ENCODE results near the gene MRPL9. TPM values are rescaled to one million over a fixed set of nuclear protein-coding genes. Genes with fewer than 3 reads are reported as not detected.
"Not testable (repeated sequence)": the region's sequence is repeated elsewhere in the genome, so short reads cannot be mapped to it uniquely, and the experiment has no call there.

Gene MRPL9
- total RNA-seq, 3 donors from 2014 or later: 46.5 to 51.2 (median 50.9) TPM

GRCh38 chr1:151782741-151783140 is 19.4 kb upstream of the MRPL9 start:
- Histone ChIP-seq H3K4me1 (ENCODE audit: low read depth) (no peaks in the 10 kb centered on the region), H3K4me3 (no peak overlapping the region), H3K9me3 (no peaks in the 10 kb centered on the region), H3K36me3 (ENCODE audit: low read depth) (no peaks in the 10 kb centered on the region)
- TF ChIP-seq, protein P1, sequence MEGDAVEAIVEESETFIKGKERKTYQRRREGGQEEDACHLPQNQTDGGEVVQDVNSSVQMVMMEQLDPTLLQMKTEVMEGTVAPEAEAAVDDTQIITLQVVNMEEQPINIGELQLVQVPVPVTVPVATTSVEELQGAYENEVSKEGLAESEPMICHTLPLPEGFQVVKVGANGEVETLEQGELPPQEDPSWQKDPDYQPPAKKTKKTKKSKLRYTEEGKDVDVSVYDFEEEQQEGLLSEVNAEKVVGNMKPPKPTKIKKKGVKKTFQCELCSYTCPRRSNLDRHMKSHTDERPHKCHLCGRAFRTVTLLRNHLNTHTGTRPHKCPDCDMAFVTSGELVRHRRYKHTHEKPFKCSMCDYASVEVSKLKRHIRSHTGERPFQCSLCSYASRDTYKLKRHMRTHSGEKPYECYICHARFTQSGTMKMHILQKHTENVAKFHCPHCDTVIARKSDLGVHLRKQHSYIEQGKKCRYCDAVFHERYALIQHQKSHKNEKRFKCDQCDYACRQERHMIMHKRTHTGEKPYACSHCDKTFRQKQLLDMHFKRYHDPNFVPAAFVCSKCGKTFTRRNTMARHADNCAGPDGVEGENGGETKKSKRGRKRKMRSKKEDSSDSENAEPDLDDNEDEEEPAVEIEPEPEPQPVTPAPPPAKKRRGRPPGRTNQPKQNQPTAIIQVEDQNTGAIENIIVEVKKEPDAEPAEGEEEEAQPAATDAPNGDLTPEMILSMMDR (IDR thresholded peaks at IDR 0.05): no peak
- ATAC-seq (no peak), DNase-seq (no peak)
- intact Hi-C loops (cut with DNase I, micrococcal nuclease): no loop called here

DNA sequence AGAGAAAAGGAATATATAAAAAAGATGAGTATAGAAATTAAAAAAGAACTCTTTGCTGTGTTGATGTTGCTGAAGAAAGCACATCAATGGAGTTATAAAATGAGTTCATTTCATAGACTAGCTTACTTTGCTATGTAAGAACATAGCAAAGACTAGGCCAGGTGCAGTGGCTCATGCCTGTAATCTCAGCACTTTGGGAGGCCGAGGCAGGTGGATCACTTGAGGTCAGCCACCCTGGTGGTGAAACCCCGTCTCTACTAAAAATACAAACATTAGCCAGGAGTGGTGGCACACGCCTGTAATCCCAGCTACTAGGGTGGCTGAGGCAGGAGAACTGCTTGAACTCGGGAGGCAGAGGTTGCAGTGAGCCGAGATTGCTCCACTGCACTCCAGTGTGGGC is 18.7 kb upstream of the MRPL9 start:
- H3K36me3 ChIP-seq (ENCODE audit: low read depth); ATAC-seq; DNase-seq; H3K4me1 ChIP-seq (ENCODE audit: low read depth); H3K9me3 ChIP-seq; H3K4me3 ChIP-seq; intact Hi-C loops (cut with DNase I, micrococcal nuclease): not testable (repeated sequence)

- H3K4me3 ChIP-seq; H3K9me3 ChIP-seq; DNase-seq; H3K4me1 ChIP-seq (ENCODE audit: low read depth); H3K36me3 ChIP-seq (ENCODE audit: low read depth); ATAC-seq; intact Hi-C loops (cut with DNase I, micrococcal nuclease): not testable (repeated sequence)
Measured at GRCh38 chr1:151780736-151781135, 17.4 kb upstream of the MRPL9 start.

DNA sequence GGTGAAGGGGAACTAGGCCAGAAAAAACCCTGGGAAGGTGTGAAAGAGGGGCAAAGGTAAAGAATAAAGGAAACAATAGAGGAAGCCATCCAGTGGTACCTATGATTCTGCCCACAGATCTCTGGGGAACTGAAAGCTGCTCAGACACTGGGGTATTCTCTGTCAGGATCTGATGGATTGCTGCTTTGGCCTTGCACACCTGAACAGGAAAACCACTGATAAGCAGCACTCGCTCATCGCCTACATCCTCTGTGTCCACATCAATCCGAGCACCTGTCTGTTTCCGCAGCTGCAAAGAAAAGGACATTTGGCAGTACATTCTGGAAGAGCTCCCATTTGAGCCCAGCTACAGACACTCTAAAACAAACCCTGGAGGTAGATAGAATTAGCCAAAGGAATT is 16.6 kb upstream of the MRPL9 start:
- Histone ChIP-seq H3K4me1 (ENCODE audit: low read depth) (no peaks in the 10 kb centered on the region), H3K36me3 (ENCODE audit: low read depth) (no peaks in the 10 kb centered on the region), H3K4me3 (no peak overlapping the region), H3K9me3 (no peaks in the 10 kb centered on the region)
- intact Hi-C loops (cut with DNase I, micrococcal nuclease): no loop called here
- TF ChIP-seq, protein P1 (IDR thresholded peaks at IDR 0.05): no peak
- DNase-seq (no peak), ATAC-seq (no peak)

DNA sequence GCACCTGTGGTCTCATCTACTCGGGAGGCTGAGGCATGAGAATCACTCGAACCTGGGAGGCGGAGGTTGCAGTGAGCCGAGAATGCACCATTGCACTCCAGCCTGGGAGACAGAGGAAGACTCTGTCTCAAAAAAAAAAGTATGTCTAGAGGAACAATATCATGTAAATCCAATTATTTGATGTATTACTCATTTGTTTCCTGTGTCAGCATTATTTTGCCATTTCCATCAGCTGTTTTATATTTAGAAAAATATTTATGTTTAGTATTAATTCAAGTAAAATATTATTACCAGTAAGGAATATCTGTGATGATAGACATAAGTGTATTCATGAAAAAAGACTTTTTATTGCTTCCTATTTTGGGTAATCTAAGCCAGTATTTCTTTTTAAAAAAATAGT is 14.0 kb upstream of the MRPL9 start:
- Histone ChIP-seq H3K4me1 (ENCODE audit: low read depth) (no peaks in the 10 kb centered on the region), H3K4me3 (no peak overlapping the region), H3K9me3 (no peaks in the 10 kb centered on the region), H3K36me3 (ENCODE audit: low read depth) (no peaks in the 10 kb centered on the region)
- intact Hi-C loops (cut with DNase I, micrococcal nuclease): no loop called here
- TF ChIP-seq, protein P1 (IDR thresholded peaks at IDR 0.05): no peak
- DNase-seq (no peak), ATAC-seq (no peak)

GRCh38 chr1:151776665-151777062 is 13.4 kb upstream of the MRPL9 start:
- Histone ChIP-seq H3K4me1 (ENCODE audit: low read depth) (no peaks in the 10 kb centered on the region), H3K36me3 (ENCODE audit: low read depth) (no peaks in the 10 kb centered on the region), H3K4me3 (no peak overlapping the region), H3K9me3 (no peaks in the 10 kb centered on the region)
- TF ChIP-seq, protein P1 (IDR thresholded peaks at IDR 0.05): no peak
- ATAC-seq (no peak), DNase-seq (no peak)
- intact Hi-C loops (cut with DNase I, micrococcal nuclease): no loop called here

GRCh38 chr1:151775894-151776664 is 12.8 kb upstream of the MRPL9 start:
- H3K4me1 ChIP-seq (ENCODE audit: low read depth): no peaks in the 10 kb centered on the region
- no peaks in the 10 kb centered on the region for H3K36me3 ChIP-seq (ENCODE audit: low read depth)
- TF ChIP-seq, protein P1 (IDR thresholded peaks at IDR 0.05): no peak
- no peak for DNase-seq
- ATAC-seq: no peak
- intact Hi-C loops (cut with DNase I, micrococcal nuclease): no loop called here
- H3K9me3 ChIP-seq: no peaks in the 10 kb centered on the region
- H3K4me3 ChIP-seq: no peak overlapping the region
